HG03439 (cell line): ENCODE results near the gene NCKAP5.
"Not testable (repeated sequence)": the region's sequence is repeated elsewhere in the genome, so short reads cannot be mapped to it uniquely, and the experiment has no call there.

Experiments used
- ATAC-seq: cut with Tn5 transposase; IDR thresholded peaks from one replicate; pipeline ENCODE4 v1.9.1; 2021; ENCODE audit warnings: mild to moderate bottlenecking, moderate library complexity; ENCODE audit not compliant: unreplicated experiment

Gene NCKAP5

GRCh38 chr2:132860220-132860619 lies 708.0 kb downstream of the NCKAP5 start:
- no peak for ATAC-seq

GRCh38 chr2:132859590-132859989 lies 708.7 kb downstream of the NCKAP5 start:
- ATAC-seq = no peak

- ATAC-seq = no peak
Measured at GRCh38 chr2:132857319-132857718, 710.9 kb downstream of the NCKAP5 start.

GRCh38 chr2:132850688-132851087 lies 717.6 kb downstream of the NCKAP5 start:
- no peak for ATAC-seq

- no peak for ATAC-seq
Measured at GRCh38 chr2:132849118-132849517, 719.1 kb downstream of the NCKAP5 start.

GRCh38 chr2:132845339-132845738 lies 722.9 kb downstream of the NCKAP5 start:
- ATAC-seq = no peak

GRCh38 chr2:132844585-132844984 lies 723.7 kb downstream of the NCKAP5 start:
- ATAC-seq = no peak

- ATAC-seq = no peak
Measured at GRCh38 chr2:132837769-132838168, 730.5 kb downstream of the NCKAP5 start.

GRCh38 chr2:132830321-132830827 lies 737.9 kb downstream of the NCKAP5 start:
- ATAC-seq = no peak

GRCh38 chr2:132825601-132826000 lies 742.7 kb downstream of the NCKAP5 start:
- ATAC-seq = no peak

- ATAC-seq = no peak
Measured at GRCh38 chr2:132824716-132825115, 743.5 kb downstream of the NCKAP5 start.

GRCh38 chr2:132816234-132816633 lies 752.0 kb downstream of the NCKAP5 start:
- ATAC-seq = no peak

- no peak for ATAC-seq
Measured at GRCh38 chr2:132815516-132815915, 752.7 kb downstream of the NCKAP5 start.

GRCh38 chr2:132814651-132815050 lies 753.6 kb downstream of the NCKAP5 start:
- no peak for ATAC-seq

- ATAC-seq = no peak
Measured at GRCh38 chr2:132813422-132813821, 754.8 kb downstream of the NCKAP5 start.

- ATAC-seq = no peak
Measured at GRCh38 chr2:132811148-132811915, 756.9 kb downstream of the NCKAP5 start.

- ATAC-seq = not testable (repeated sequence)
Measured at GRCh38 chr2:132809962-132810361, 758.3 kb downstream of the NCKAP5 start.

GRCh38 chr2:132804051-132804450 lies 764.2 kb downstream of the NCKAP5 start:
- ATAC-seq = no peak

GRCh38 chr2:132798341-132798740 lies 769.9 kb downstream of the NCKAP5 start:
- ATAC-seq = no peak

- ATAC-seq = no peak
Measured at GRCh38 chr2:132797556-132797955, 770.7 kb downstream of the NCKAP5 start.

GRCh38 chr2:132797071-132797470 lies 771.2 kb downstream of the NCKAP5 start:
- no peak for ATAC-seq

GRCh38 chr2:132795220-132795619 lies 773.0 kb downstream of the NCKAP5 start:
- ATAC-seq = no peak

- ATAC-seq = no peak
Measured at GRCh38 chr2:132793532-132793931, 774.7 kb downstream of the NCKAP5 start.
